ENCODE measurements around the gene SUSD1.

Gene SUSD1

DNA sequence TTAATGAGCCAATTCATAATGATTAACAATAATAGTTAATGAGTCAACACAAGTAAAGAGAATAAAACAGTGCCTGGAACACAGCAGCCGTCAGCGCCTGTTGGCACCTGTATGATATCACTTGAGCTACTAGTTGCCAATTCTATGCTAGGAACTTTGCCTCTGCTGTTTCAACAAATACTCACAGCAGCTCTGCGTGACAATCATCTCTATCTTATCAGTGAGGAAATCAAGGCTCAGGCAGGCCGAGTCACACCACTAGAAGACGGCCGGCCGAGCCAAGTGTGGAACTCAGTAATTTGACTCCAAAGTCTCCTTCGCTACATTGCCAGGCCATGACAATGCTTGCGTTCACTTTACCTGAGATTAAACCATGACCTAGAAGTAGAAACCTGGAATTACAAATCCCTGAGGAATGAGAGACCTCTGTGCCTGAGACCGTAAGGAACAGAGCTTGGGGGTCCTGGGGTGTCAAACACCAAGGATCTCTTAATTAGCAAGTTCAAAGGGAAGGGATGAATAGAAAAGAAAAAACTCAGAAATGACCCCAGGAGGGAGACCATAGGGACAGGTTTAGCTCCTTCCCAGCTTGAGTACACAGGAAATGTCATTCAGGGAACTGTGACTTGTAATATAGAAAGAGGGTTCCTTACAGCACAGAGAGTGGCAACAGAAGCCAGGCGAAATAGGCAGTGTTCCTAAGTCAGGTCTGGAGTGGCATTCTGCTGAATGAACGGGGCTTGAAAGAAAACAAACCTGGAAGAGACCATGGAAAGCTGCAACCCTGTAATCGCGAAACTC is 109.1 kb downstream of the SUSD1 start:
- no peaks in the 10 kb centered on the region for H3K79me2 ChIP-seq (ENCODE audit: control insufficient read depth, insufficient read depth, low read length, unreplicated experiment)
- peaks cover 5% of the 10 kb centered on the region; the same call in 1 of the 2 replicates for H3K36me3 ChIP-seq (ENCODE audit: insufficient read depth, low read length)
- no peak overlapping the region for H2AFZ ChIP-seq (ENCODE audit: low read length, unreplicated experiment)
- H3K27me3 ChIP-seq (ENCODE audit: insufficient read depth, low read length) = no peaks in the 10 kb centered on the region
- no peak overlapping the region for H3K4me3 ChIP-seq (ENCODE audit: low read depth, low read length)
- peak overlapping the region; percentile 79 for H3K27ac ChIP-seq (ENCODE audit: low read depth, low read length)
- peaks cover 32% of the 10 kb centered on the region for H3K4me1 ChIP-seq (ENCODE audit: control insufficient read depth, insufficient read depth, low read length, unreplicated experiment)

DNA sequence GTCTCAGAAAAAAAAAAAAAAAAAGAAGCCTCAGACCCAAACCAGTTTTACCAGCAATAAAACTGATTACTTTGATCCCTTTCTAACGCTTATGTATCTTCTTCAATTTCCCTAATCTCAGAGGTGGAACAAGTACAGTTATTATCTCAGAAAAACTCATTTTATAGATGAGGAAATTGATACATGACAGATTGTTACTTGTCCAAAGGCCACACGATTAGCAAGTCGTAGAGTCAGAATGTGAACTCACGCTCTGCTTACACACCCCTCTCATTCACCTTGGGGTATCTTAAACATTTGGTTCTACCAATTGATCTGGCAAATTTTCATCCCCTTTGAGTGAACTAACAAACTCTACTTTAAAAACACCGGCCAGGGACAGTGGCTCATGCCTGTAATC is 110.2 kb downstream of the SUSD1 start:
- Histone ChIP-seq H2AFZ (ENCODE audit: low read length, unreplicated experiment) (no peak overlapping the region), H3K36me3 (ENCODE audit: insufficient read depth, low read length) (peaks cover 5% of the 10 kb centered on the region; the same call in 1 of the 2 replicates), H3K79me2 (ENCODE audit: control insufficient read depth, insufficient read depth, low read length, unreplicated experiment) (no peaks in the 10 kb centered on the region), H3K27me3 (ENCODE audit: insufficient read depth, low read length) (no peaks in the 10 kb centered on the region), H3K4me3 (ENCODE audit: low read depth, low read length) (no peak overlapping the region), H3K4me1 (ENCODE audit: control insufficient read depth, insufficient read depth, low read length, unreplicated experiment) (peaks cover 43% of the 10 kb centered on the region), H3K27ac (ENCODE audit: low read depth, low read length) (no peak overlapping the region)

- Histone ChIP-seq H3K4me3 (ENCODE audit: low read depth, low read length) (no peak overlapping the region), H3K4me1 (ENCODE audit: control insufficient read depth, insufficient read depth, low read length, unreplicated experiment) (peaks cover 56% of the 10 kb centered on the region), H2AFZ (ENCODE audit: low read length, unreplicated experiment) (no peak overlapping the region), H3K27me3 (ENCODE audit: insufficient read depth, low read length) (no peaks in the 10 kb centered on the region), H3K27ac (ENCODE audit: low read depth, low read length) (peak overlapping the region; percentile 63), H3K36me3 (ENCODE audit: insufficient read depth, low read length) (peaks cover 5% of the 10 kb centered on the region; the same call in 1 of the 2 replicates), H3K79me2 (ENCODE audit: control insufficient read depth, insufficient read depth, low read length, unreplicated experiment) (no peaks in the 10 kb centered on the region)
These were observed 111.5 kb downstream of the SUSD1 start for GRCh38 chr9:112063586-112063985.

DNA sequence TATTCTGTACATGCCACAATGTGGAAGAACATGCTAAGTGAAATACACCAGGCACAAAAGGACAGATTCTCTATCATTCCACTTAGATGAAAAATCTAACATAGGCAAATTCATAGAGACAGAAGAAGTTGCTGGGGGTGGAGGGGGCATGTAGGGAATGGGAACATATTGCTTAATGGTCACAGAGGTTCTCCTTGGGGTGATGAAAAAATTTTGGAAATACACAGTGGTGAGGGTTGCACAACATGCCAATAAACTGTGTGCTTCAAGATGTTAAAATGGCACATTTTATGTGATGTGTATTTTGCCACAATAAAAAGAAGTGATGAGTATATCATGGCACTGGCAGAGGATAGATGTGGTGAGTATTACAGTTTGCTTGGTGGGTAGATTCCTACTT is 111.9 kb downstream of the SUSD1 start:
- Histone ChIP-seq H3K4me1 (ENCODE audit: control insufficient read depth, insufficient read depth, low read length, unreplicated experiment) (peaks cover 56% of the 10 kb centered on the region), H2AFZ (ENCODE audit: low read length, unreplicated experiment) (no peak overlapping the region), H3K79me2 (ENCODE audit: control insufficient read depth, insufficient read depth, low read length, unreplicated experiment) (no peaks in the 10 kb centered on the region), H3K36me3 (ENCODE audit: insufficient read depth, low read length) (peaks cover 9% of the 10 kb centered on the region; the same call in 1 of the 2 replicates), H3K27me3 (ENCODE audit: insufficient read depth, low read length) (no peaks in the 10 kb centered on the region), H3K4me3 (ENCODE audit: low read depth, low read length) (no peak overlapping the region), H3K27ac (ENCODE audit: low read depth, low read length) (peak overlapping the region; percentile 63)

DNA sequence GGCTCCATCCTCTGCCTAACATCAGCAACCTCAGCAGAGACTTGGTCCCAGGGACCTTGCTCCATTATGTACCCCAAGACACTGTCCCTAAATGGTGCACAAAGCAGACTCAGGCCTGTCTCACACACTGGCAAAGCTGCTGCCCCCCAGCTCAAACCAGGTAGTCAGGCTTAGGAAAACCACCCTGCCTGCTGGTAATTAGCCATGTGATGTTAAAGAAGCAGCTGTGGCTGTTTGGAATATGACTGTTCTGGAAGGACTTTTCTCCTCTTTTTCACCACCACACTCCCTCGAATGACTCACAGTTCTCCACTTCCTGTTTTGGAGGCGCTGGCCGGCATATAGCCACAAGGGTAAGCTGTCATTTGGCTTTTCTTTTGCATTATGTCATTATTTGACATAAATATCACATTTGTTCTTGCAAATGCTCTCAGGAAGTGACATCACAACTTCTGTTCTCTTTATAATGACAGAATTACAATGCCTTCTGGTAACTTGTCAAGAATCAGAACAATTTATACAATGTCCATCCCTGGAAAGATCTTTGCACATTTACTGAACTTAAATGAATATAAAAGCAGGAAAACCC is 113.9 kb downstream of the SUSD1 start:
- Histone ChIP-seq H3K4me3 (ENCODE audit: low read depth, low read length) (no peak overlapping the region), H3K36me3 (ENCODE audit: insufficient read depth, low read length) (peaks cover 19% of the 10 kb centered on the region), H2AFZ (ENCODE audit: low read length, unreplicated experiment) (no peak overlapping the region), H3K79me2 (ENCODE audit: control insufficient read depth, insufficient read depth, low read length, unreplicated experiment) (no peaks in the 10 kb centered on the region), H3K27ac (ENCODE audit: low read depth, low read length) (peak overlapping the region; percentile 95), H3K4me1 (ENCODE audit: control insufficient read depth, insufficient read depth, low read length, unreplicated experiment) (peaks cover 54% of the 10 kb centered on the region), H3K27me3 (ENCODE audit: insufficient read depth, low read length) (no peaks in the 10 kb centered on the region)

- peaks cover 19% of the 10 kb centered on the region for H3K36me3 ChIP-seq (ENCODE audit: insufficient read depth, low read length)
- H2AFZ ChIP-seq (ENCODE audit: low read length, unreplicated experiment) = no peak overlapping the region
- H3K27ac ChIP-seq (ENCODE audit: low read depth, low read length) = peak overlapping the region; percentile 95
- H3K4me3 ChIP-seq (ENCODE audit: low read depth, low read length) = no peak overlapping the region
- no peaks in the 10 kb centered on the region for H3K27me3 ChIP-seq (ENCODE audit: insufficient read depth, low read length)
- peaks cover 44% of the 10 kb centered on the region for H3K4me1 ChIP-seq (ENCODE audit: control insufficient read depth, insufficient read depth, low read length, unreplicated experiment)
- H3K79me2 ChIP-seq (ENCODE audit: control insufficient read depth, insufficient read depth, low read length, unreplicated experiment) = no peaks in the 10 kb centered on the region
These were observed 115.2 kb downstream of the SUSD1 start for GRCh38 chr9:112059966-112060320.

DNA sequence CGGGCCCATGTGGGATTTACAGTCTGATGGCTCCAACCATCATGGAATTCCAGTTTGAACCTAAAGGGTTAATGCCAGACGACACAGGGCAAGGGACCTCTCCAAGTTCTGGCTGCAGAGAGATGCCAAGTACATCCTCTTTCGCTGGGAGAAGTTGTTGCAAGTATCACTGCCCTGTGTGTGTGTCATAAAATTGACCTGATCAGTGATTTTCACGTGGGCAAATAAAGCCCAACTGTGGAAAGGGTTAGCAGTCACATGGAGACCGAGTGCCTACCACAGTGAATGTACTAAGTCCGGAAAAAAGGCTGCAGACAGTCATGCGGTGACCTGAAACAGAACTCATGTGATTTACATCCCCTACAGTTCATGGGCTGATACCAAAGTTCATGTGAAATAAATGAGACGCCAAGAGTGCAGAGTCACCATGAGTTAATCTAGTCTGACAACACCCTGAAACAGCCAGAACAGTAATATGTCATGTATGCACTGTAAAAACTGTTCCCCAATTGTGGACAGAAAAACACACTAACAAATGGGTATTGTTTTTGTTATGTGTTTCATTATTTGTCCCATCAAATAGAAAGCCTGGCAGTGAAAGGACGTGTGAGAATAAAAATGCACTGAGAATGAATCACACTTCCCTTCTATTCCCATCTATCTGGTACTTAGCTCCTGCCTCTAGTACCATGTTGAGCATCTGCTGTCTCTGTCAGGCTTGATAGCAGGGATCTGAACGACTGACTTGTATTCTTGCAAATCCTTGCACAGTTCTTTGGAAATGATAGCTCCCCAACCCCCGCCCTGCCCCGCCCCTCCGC is 115.7 kb downstream of the SUSD1 start:
- H2AFZ ChIP-seq (ENCODE audit: low read length, unreplicated experiment) = no peak overlapping the region
- no peaks in the 10 kb centered on the region for H3K79me2 ChIP-seq (ENCODE audit: control insufficient read depth, insufficient read depth, low read length, unreplicated experiment)
- peaks cover 44% of the 10 kb centered on the region for H3K4me1 ChIP-seq (ENCODE audit: control insufficient read depth, insufficient read depth, low read length, unreplicated experiment)
- H3K27me3 ChIP-seq (ENCODE audit: insufficient read depth, low read length) = no peaks in the 10 kb centered on the region
- H3K4me3 ChIP-seq (ENCODE audit: low read depth, low read length) = no peak overlapping the region
- H3K27ac ChIP-seq (ENCODE audit: low read depth, low read length) = peak overlapping the region; percentile 95
- peaks cover 19% of the 10 kb centered on the region for H3K36me3 ChIP-seq (ENCODE audit: insufficient read depth, low read length)

DNA sequence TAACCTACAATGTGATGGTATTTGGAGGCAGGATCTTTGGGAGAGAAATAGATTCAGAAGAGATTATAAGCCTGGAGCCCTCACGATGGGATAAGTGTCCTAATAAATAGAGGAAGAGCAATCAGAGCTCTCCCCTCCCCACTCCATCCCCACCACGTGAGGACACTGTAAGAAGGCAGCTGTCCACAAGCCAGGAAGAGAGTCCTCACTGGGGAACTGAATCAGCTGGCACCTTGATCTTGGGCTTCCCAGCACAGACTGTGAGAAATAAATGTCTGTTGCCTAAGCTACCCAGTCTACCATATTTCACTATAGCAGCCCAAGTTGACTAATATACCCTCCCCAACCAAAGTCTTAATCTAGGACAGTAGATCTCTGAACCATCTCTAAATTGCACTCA is 118.1 kb downstream of the SUSD1 start:
- no peak overlapping the region for H2AFZ ChIP-seq (ENCODE audit: low read length, unreplicated experiment)
- H3K27me3 ChIP-seq (ENCODE audit: insufficient read depth, low read length) = no peaks in the 10 kb centered on the region
- peaks cover 16% of the 10 kb centered on the region for H3K36me3 ChIP-seq (ENCODE audit: insufficient read depth, low read length)
- H3K27ac ChIP-seq (ENCODE audit: low read depth, low read length) = peak overlapping the region; percentile 95; the same call in 1 of the 2 replicates
- H3K79me2 ChIP-seq (ENCODE audit: control insufficient read depth, insufficient read depth, low read length, unreplicated experiment) = no peaks in the 10 kb centered on the region
- H3K4me3 ChIP-seq (ENCODE audit: low read depth, low read length) = no peak overlapping the region
- peaks cover 36% of the 10 kb centered on the region for H3K4me1 ChIP-seq (ENCODE audit: control insufficient read depth, insufficient read depth, low read length, unreplicated experiment)

DNA sequence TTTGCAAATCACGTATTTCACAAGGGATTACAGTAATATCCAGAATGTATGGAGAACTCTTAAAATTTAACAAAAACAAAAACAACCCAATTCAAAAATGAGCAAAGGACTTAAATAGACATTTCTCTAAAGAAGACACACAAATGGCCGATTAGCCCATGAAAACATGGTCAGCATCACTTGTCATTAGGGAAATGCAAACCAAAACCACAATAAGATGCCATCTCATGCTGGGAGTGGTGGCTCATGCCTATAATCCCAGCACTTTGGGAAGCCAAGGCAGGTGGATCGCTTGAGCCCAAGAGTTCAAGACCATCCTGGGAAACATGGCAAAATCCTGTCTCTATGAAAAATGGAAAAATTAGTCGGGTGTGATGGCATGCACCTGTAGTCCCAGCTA is 120.2 kb downstream of the SUSD1 start:
- Histone ChIP-seq H3K79me2 (ENCODE audit: control insufficient read depth, insufficient read depth, low read length, unreplicated experiment) (no peaks in the 10 kb centered on the region), H3K27me3 (ENCODE audit: insufficient read depth, low read length) (no peaks in the 10 kb centered on the region), H3K36me3 (ENCODE audit: insufficient read depth, low read length) (peaks cover 14% of the 10 kb centered on the region), H3K4me3 (ENCODE audit: low read depth, low read length) (no peak overlapping the region), H2AFZ (ENCODE audit: low read length, unreplicated experiment) (no peak overlapping the region), H3K4me1 (ENCODE audit: control insufficient read depth, insufficient read depth, low read length, unreplicated experiment) (peaks cover 36% of the 10 kb centered on the region), H3K27ac (ENCODE audit: low read depth, low read length) (no peak overlapping the region)

- Histone ChIP-seq H3K27ac (ENCODE audit: low read depth, low read length) (peak overlapping the region; percentile 99), H3K27me3 (ENCODE audit: insufficient read depth, low read length) (no peaks in the 10 kb centered on the region), H2AFZ (ENCODE audit: low read length, unreplicated experiment) (peak overlapping the region; percentile 10), H3K4me3 (ENCODE audit: low read depth, low read length) (no peak overlapping the region), H3K79me2 (ENCODE audit: control insufficient read depth, insufficient read depth, low read length, unreplicated experiment) (peaks cover 3% of the 10 kb centered on the region), H3K36me3 (ENCODE audit: insufficient read depth, low read length) (peaks cover 10% of the 10 kb centered on the region; the same call in 1 of the 2 replicates), H3K4me1 (ENCODE audit: control insufficient read depth, insufficient read depth, low read length, unreplicated experiment) (peaks cover 52% of the 10 kb centered on the region)
These were observed 123.3 kb downstream of the SUSD1 start for GRCh38 chr9:112051812-112052211.

Data from ACC112 (cell line).